ENCODE data around the gene GRM4.

Gene GRM4

DNA sequence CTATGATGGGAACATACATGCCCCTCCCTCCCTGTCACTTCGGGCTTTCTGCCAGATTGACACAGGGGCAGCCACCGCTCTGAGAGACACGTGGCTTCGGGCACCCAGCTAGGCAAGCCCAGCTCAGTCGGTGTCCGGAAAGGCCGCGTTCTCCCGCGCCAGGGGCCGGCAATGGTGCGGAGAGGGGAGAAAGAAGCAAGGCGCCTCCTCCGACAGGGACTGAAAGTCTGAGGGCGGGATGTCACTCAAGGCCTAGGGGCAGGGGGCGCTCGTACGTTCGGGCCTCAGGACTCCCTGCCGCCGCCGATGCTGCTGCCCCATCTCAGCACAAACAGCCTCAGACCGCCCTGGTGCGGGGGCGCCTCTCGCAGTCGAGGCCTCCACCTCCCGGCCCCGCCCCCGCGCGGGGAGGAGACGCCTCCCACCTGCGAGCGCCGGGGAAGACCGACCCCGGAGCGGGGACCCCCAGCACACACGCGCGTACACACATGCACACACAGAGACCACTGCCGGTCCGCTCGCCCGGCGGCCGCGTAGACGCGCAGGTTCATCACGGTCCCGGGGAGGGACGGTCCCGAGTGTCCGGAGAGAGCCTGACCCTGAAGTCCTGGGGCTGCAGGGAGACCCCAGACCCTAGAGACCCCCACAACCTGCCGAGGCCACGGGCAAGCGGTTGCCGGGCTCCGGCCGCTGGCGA is 1.9 kb downstream of the GRM4 start:
- no peak overlapping the region for H3K4me3 ChIP-seq (ENCODE audit: low read depth, low read length)
- TF ChIP-seq, protein P1, sequence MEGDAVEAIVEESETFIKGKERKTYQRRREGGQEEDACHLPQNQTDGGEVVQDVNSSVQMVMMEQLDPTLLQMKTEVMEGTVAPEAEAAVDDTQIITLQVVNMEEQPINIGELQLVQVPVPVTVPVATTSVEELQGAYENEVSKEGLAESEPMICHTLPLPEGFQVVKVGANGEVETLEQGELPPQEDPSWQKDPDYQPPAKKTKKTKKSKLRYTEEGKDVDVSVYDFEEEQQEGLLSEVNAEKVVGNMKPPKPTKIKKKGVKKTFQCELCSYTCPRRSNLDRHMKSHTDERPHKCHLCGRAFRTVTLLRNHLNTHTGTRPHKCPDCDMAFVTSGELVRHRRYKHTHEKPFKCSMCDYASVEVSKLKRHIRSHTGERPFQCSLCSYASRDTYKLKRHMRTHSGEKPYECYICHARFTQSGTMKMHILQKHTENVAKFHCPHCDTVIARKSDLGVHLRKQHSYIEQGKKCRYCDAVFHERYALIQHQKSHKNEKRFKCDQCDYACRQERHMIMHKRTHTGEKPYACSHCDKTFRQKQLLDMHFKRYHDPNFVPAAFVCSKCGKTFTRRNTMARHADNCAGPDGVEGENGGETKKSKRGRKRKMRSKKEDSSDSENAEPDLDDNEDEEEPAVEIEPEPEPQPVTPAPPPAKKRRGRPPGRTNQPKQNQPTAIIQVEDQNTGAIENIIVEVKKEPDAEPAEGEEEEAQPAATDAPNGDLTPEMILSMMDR (IDR thresholded peaks at IDR 0.05; ENCODE audit: low read depth, low read length) = peak; percentile 44
- no peak for TF ChIP-seq MYC (IDR thresholded peaks at IDR 0.05; ENCODE audit: low read depth, low read length)
- DNase-seq (ENCODE audit: low read depth) = peak; percentile 73

DNA sequence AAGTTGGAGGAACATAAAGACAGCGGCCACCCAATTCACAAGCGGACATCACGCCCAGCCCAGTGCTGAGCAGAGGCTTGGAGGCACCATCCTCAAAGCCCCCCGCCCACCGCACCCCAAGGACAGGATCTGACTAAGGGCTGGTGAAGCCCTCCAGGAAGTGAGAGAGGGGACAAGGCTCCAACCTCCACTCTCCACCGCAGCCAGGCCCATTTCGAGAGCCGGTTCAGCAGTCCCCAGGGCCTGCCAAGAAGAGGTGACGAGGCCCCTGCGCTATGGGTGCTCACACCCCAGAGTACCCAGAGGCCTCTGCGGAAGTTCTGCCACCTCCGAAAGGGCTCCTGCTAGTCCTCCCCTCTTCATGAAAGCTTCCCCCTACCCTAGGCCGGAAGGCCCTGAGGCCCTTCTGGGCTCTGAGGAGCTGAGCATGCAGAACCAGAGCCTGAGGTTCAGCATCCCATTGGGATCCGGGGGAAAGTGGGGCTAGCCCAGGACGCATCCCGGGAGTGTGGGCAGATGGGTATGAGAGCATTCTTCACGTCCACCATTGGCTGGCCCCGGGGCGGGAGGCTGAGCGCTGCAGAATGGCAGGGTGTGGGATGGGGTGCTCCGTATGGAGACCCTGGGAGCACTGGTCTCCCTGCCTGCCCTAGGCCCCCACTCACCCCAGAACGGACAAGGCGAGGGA is 2.5 kb downstream of the GRM4 start:
- DNase-seq (ENCODE audit: low read depth) = no peak
- TF ChIP-seq, protein P1 (IDR thresholded peaks at IDR 0.05; ENCODE audit: low read depth, low read length) = no peak
- TF ChIP-seq, protein P2, sequence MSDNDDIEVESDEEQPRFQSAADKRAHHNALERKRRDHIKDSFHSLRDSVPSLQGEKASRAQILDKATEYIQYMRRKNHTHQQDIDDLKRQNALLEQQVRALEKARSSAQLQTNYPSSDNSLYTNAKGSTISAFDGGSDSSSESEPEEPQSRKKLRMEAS (IDR thresholded peaks at IDR 0.05; ENCODE audit: low read depth, low read length) = no peak
- TF ChIP-seq POLR2A (IDR thresholded peaks at IDR 0.05; ENCODE audit: extremely low read depth, insufficient read length) = no peak
- no peak for TF ChIP-seq MYC (IDR thresholded peaks at IDR 0.05; ENCODE audit: low read depth, low read length)
- H3K4me3 ChIP-seq (ENCODE audit: low read depth, low read length) = no peak overlapping the region

DNA sequence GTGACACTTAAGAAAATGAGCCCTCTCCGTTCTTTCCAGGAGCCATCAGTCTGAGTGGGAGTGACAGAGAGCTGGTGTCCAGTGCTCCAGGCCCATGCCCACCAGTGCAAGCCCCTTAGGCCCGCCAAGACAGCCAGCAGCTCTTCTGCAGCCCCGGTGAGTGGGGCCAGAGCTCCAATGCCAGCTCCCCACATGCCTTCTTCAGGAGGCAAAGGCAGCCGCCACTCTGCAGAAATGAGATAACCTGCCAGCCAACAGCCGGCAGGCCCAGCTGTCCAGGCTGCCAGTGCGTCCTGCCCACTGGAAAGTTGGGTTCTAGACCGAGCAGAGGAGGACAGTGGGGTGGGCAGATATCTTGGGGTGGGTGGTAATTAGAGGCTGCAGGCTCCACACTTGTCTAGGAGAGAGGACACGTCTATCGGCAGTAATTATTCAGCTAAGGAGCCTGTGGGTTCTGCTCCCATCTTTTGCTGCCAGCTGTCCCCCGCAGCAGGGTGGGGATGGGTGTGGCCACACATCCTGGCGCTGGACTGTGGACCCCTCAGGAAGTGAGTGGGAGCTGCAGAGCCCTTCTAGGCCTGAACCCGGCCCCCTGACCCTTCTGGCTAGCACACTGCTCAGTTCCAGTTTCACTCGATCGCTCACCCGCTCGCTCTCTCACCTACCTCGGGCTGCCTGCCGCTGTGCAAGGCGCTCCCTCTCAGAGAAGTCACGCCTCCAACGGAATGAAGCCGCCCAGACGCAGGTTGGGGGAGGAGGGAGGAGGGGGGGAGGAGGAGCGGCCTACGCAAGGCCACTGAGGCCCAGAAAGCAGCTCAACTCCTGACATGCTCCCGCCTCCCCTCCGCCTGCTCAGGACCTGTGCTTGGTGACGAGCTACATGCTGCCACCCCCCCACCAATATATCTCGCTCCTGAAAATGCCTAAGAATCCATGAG is 3.6 kb downstream of the GRM4 start:
- no peak for DNase-seq (ENCODE audit: low read depth)
- H3K4me3 ChIP-seq (ENCODE audit: low read depth, low read length) = no peak overlapping the region
- TF ChIP-seq, protein P2 (IDR thresholded peaks at IDR 0.05; ENCODE audit: low read depth, low read length) = no peak
- TF ChIP-seq, protein P1 (IDR thresholded peaks at IDR 0.05; ENCODE audit: low read depth, low read length) = no peak
- TF ChIP-seq MYC (IDR thresholded peaks at IDR 0.05; ENCODE audit: low read depth, low read length) (no peak), POLR2A (IDR thresholded peaks at IDR 0.05; ENCODE audit: extremely low read depth, insufficient read length) (no peak)

DNA sequence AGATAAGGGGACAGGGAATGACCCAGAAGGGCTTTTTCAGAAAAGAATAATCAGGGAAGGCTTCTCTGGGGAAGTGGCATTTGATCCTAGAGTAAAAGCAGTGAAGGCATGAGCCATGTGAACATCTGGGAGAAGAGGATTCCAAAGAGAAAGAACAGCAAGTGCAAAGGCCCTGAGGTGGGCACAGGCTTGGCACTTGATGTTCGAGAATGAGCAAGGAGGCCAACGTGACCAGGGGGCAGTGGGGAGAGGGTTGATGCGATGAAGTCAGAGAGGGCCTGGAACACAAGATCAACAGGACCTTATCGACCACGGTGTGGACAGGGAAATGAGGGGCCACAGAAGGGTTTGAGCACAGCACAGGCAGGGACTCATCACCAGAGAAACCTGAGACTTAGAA is 5.8 kb downstream of the GRM4 start:
- no peak for DNase-seq (ENCODE audit: low read depth)
- TF ChIP-seq MYC (IDR thresholded peaks at IDR 0.05; ENCODE audit: low read depth, low read length) (no peak), POLR2A (IDR thresholded peaks at IDR 0.05; ENCODE audit: extremely low read depth, insufficient read length) (no peak)
- TF ChIP-seq, protein P1 (IDR thresholded peaks at IDR 0.05; ENCODE audit: low read depth, low read length) = no peak
- no peak overlapping the region for H3K4me3 ChIP-seq (ENCODE audit: low read depth, low read length)

DNA sequence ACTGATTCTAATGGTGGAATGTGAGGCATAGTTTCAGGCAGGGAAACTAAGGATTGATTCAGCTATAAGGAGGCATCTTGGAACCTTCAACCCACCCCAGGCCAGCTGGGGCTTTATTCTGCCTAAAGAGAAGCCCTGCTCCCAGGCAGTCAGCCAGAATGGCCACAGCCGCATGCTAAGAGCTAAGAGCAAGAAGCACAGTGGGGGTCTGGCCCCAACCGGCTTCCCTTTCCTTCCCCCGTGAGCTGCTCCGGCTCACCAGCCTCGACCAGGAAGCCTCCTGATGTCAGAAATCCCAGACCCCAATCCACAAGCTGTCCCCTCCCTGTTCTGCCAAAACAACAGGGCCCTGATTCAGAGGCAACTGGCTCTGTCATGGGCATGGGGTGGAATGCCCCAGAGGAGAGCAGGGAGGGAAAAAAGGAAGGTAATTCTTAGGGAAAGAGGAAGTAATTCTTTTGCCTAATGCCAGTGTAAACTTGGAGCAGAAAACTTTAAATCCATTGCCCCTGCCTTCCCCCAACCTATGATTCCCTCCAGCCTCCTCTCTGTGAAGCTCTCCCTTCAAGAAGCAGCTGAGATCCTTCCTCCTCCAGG is 6.9 kb downstream of the GRM4 start:
- TF ChIP-seq MYC (IDR thresholded peaks at IDR 0.05; ENCODE audit: low read depth, low read length) = no peak
- no peak for TF ChIP-seq POLR2A (IDR thresholded peaks at IDR 0.05; ENCODE audit: extremely low read depth, insufficient read length)
- TF ChIP-seq, protein P1 (IDR thresholded peaks at IDR 0.05; ENCODE audit: low read depth, low read length) = no peak
- TF ChIP-seq, protein P2 (IDR thresholded peaks at IDR 0.05; ENCODE audit: low read depth, low read length) = no peak
- no peak for DNase-seq (ENCODE audit: low read depth)

More for the DNA sequence above, 6.9 kb downstream of the GRM4 start:
- no peak overlapping the region for H3K4me3 ChIP-seq (ENCODE audit: low read depth, low read length)

All from NB4 (cell line).